Measurements from ENCODE around the gene TRMT6.

GRCh38 chr20:5938456-5939029, 11.8 kb downstream of the TRMT6 start:
- TF ChIP-seq CTCF (optimal IDR thresholded peaks at IDR 0.05 in 1 of 3, IDR thresholded peaks at IDR 0.05 in 1 of 3, conservative IDR thresholded peaks at IDR 0.05 in 1 of 3; ENCODE audit: extremely low read depth in 1 of 3, insufficient read depth in 2 of 3, low read length in 3 of 3) (no peak), EZH2 (IDR thresholded peaks at IDR 0.05; ENCODE audit: low read length) (no peak)

All from keratinocyte (primary cell).